GM12872 (cell line): ENCODE results near the gene CYSTM1.

ENCODE experiments used
- CTCF ChIP-seq: IDR thresholded peaks from 3 replicates; pipeline ENCODE4 v1.5.1; 2011; ENCODE audit warnings: low read depth, mild to moderate bottlenecking, low read length, moderate library complexity; ENCODE audit not compliant: insufficient read depth

CYSTM1 gene

GRCh38 chr5:140134277-140134935, 40.6 kb upstream of the CYSTM1 start:
- no peak for TF ChIP-seq CTCF

GRCh38 chr5:140135127-140135526, 39.9 kb upstream of the CYSTM1 start:
- no peak for TF ChIP-seq CTCF

- no peak for TF ChIP-seq CTCF
Measured at GRCh38 chr5:140136624-140137023, 38.4 kb upstream of the CYSTM1 start.

GRCh38 chr5:140140435-140140834, 34.6 kb upstream of the CYSTM1 start:
- no peak for TF ChIP-seq CTCF

DNA sequence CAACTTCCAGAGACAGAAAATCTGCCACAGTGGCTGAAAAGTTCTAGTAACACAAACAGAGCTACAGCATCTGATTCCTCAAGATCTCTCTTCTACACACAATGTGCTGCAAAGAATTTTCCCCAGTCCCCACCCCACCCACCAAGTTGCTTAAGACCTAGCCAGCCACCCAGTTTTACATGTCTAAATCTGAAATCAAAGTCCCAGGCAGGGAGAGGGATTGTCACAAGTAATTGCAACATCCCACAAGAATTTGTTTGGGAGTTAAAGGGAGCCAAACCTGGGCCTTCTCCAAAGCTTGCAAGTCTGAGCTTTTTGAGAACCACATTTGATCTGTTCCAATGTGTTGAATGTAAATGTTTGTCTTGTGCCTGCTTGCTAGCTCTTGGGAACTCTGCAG, 33.7 kb upstream of the CYSTM1 start:
- no peak for TF ChIP-seq CTCF

DNA sequence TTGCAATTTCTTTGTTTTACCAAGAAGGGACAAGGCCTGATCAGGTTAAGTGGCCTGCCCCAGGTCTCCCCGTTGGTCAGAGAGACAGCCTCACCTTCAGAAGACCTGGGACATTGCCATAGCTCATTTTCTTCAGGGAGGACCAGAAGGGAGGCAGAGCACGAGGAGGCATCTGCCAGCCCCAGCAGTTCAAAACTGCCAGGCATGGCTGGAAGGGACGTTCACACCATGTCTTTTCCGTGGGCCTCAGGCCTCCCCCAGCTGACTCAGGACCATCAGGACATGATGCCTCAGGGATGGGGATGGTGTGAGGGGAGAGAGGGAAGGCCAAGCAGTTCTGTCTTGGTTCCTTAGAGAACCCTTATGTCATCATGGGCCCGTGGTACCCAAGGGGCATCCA, 32.7 kb upstream of the CYSTM1 start:
- no peak for TF ChIP-seq CTCF

DNA sequence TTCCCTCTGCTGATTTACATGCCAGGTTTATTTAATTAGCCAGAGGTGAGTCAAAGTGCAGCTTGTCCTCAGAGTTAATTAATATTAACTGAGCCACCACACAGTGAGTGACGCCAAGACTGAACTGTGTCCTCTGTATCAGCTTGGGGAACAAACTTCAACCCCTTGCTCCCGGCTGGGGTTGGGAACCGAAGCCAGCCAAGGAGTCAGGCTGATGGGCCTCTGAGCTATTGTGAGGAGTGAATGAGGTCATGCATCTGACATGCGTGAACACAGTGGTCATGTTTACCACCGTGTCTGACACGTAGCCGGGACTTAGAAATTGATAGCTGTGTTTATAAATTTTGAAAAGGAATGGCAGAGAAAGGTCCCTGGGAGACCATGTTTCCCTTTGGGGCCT, 32.1 kb upstream of the CYSTM1 start:
- no peak for TF ChIP-seq CTCF
